D721Med (cell line): Measurements from ENCODE around the gene TIMP2.
A peak's percentile ranks its signal among the peaks of the same experiment; 100 is the strongest.

ENCODE experiments used
- DNase-seq: peaks from one replicate; pipeline ENCODE4 v3.0.0; 2011; ENCODE audit warnings: low spot score; ENCODE audit not compliant: insufficient read length
- FAIRE-seq: peaks from 2 replicates; lab custom pipeline; 2011; peaks lifted over from hg19 to GRCh38; lab: Jason Lieb, UNC
- TF ChIP-seq, protein P1 (sequence below): IDR thresholded peaks from 2 replicates; pipeline ENCODE4 v1.5.1; 2012; ENCODE audit warnings: mild to moderate bottlenecking, control low read depth; ENCODE audit not compliant: insufficient read depth; ENCODE audit errors: missing control alignments

Gene TIMP2

DNA sequence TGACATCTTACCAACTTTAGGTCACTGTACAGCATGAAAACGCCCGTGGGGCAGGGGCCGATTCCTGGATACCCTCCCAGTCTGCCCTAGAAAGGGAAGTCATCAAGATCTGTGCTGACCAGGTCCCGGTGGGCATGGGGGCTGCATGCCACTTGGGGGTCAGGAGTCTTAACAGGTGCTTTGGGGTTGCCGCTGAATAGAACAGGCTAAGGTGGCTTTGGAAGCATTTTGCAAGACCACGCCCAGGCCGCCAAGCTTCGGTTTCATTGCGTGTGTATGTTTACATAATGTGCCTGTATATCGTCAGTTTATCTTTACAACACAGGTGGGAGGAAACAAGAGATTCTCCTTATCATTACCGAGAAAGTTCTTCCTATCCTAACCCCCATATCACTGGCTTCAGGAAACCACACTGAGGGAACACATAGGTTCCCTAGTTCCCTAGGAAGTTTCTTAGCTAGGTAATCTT is 71.2 kb downstream of the TIMP2 start:
- TF ChIP-seq, protein P1, sequence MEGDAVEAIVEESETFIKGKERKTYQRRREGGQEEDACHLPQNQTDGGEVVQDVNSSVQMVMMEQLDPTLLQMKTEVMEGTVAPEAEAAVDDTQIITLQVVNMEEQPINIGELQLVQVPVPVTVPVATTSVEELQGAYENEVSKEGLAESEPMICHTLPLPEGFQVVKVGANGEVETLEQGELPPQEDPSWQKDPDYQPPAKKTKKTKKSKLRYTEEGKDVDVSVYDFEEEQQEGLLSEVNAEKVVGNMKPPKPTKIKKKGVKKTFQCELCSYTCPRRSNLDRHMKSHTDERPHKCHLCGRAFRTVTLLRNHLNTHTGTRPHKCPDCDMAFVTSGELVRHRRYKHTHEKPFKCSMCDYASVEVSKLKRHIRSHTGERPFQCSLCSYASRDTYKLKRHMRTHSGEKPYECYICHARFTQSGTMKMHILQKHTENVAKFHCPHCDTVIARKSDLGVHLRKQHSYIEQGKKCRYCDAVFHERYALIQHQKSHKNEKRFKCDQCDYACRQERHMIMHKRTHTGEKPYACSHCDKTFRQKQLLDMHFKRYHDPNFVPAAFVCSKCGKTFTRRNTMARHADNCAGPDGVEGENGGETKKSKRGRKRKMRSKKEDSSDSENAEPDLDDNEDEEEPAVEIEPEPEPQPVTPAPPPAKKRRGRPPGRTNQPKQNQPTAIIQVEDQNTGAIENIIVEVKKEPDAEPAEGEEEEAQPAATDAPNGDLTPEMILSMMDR = no peak
- no peak for DNase-seq
- no peak for FAIRE-seq

DNA sequence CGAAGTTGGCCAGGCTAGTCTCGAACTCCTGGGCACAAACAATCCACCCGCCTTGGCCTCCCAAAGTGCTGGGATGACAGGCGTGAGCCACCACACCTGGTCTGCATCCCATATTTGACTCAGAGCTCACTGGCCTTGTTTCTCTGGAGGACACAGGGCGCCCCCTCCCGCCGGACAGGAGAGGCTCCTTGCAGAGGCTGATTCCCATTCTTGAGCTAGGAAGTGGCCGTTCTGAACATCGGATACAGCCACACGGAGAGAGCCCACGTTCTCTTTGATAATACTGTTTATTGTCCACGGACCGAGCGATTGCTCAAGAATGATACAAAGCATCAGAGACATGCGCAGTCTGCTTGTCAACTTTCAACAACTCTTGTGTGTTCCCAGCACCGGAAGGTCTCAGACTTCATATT is 72.5 kb downstream of the TIMP2 start:
- FAIRE-seq (no peak), DNase-seq (no peak)
- TF ChIP-seq, protein P1 = peak; percentile 25

DNA sequence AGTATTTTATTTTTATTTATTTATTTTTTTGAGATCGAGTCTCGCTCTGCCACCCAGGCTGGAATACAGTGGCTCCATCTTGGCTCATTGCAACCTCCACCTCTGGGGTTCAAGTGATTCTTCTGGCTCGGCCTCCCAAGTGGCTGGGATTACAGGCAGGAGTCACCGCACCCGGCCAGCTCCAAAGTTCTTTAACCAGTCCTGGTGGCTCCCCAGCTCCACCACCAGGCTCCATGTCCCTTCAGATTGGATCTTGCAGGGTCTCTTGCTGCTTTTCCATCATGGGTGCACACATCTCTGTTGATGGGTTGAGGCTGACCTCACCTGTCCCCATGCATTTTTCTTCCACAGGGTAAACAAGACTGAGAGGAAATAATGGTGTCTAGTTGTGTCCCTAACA is 76.2 kb downstream of the TIMP2 start:
- TF ChIP-seq, protein P1 = no peak
- DNase-seq = no peak
- no peak for FAIRE-seq

DNA sequence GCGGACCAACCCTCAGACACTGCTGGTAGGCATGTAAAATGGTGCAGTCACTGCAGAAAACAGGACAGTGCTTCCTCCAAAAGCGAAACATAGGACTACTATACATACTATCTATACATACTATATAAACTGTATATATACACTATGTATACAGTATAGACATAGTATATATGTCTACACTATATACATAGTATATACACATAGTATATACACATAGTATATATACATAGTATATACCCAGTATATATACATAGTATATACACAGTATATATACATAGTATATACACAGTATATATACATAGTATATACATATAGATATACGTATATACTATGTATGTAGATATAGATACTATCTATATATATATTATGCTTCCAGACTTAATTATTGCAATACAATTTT is 78.1 kb downstream of the TIMP2 start:
- FAIRE-seq (no peak), DNase-seq (no peak)
- TF ChIP-seq, protein P1 = no peak

DNA sequence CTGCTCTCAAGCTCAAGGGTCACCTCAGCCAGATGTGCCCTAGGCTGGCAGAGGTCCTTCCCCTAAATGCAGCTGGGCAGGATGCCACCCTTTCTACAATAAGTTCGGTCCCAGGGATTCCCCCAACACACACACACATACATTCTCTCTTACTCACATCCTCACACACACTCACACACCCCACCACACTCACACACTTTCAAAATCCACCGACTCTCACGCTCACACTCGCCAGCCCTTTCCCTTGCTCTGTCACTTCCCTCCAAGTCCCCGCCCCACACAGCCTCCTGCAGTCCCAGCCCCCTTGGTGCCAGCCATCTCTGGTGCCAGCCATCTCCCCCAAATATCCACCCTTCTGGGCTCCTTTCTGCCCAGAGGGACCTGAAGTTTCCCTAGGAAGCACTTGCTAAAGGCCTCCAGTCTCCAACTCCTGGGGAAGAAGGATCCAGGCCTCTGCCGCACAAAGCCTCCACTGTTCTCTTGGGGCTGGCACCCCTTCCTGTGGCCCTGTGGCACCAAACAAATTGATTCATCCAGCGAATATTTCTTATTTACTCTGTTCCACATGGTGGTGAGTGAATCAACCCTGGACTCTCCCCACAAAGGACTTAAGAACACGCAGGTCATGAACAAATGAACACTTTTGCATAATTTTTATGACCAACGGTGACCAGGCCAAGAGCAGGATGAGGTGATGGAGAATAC is 80.7 kb downstream of the TIMP2 start:
- TF ChIP-seq, protein P1 = no peak
- FAIRE-seq = no peak
- no peak for DNase-seq

DNA sequence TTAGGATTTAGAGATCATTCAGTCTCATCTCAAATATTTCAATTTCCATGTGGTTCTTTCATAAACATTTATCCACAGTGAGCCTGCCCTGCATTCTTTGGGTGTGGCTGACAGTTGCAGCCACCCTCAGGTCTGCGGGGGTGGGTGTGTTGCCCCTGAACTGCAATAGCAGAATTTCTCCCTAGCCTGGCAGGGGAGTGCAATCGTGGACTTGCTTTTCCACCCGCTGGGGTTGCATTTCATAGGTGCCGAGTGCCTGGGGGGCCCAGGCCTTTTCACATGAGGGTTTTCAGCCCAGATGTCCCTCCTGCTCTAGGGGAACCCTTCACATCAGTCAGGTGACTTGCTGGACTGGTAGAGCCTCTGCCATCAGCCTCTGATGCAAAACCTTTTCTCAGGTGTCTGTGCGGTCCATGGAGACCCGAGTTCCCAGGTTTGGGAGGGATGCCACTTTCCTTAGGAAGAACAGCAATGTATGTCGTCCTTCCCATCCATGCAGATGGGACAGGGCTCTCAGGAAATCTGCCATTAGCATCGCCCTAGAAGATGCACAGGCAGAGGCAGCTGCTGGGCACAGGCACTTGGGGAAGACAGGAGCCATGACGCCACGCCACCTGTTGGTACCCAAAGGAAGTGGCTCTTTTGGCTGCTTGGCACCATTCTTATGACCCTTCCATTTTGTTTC is 82.2 kb downstream of the TIMP2 start:
- FAIRE-seq (no peak), DNase-seq (no peak)
- TF ChIP-seq, protein P1 = peak; percentile 81
